SK-N-SH (cell line): ENCODE data around the gene ABCD2.

Experiments used
- CHD2 ChIP-seq: fragments of 150-350 bp; IDR thresholded peaks from 2 replicates; pipeline ENCODE4 v1.6.1; 2018; ENCODE audit warnings: low read length; ENCODE audit not compliant: partially characterized antibody
- EZH2phosphoT487 ChIP-seq: fragments of 200-600 bp; sonication (generic); IDR thresholded peaks from 2 replicates; pipeline ENCODE4 v1.6.1; 2017; ENCODE audit warnings: low read depth, mixed run types, mild to moderate bottlenecking, antibody characterized with exemption, moderate library complexity, borderline replicate concordance
- JUND ChIP-seq: IDR thresholded peaks from 2 replicates; pipeline ENCODE4 v1.4.0; 2012
- POLR2AphosphoS5 ChIP-seq: IDR thresholded peaks from 2 replicates; pipeline ENCODE4 v1.6.1; 2012; ENCODE audit warnings: low read depth, low read length
- RAD21 ChIP-seq: IDR thresholded peaks from 2 replicates; pipeline ENCODE4 v1.6.1; 2012; ENCODE audit warnings: mild to moderate bottlenecking, low read length
- TAF1 ChIP-seq: IDR thresholded peaks from 2 replicates; pipeline ENCODE4 v1.6.1; 2012; ENCODE audit warnings: low read depth, mild to moderate bottlenecking, low read length, moderate library complexity, borderline replicate concordance
- TCF12 ChIP-seq: IDR thresholded peaks from 2 replicates; pipeline ENCODE4 v1.4.0; 2012
- TF ChIP-seq, protein P1 (sequence below): fragments of 200-600 bp; sonication (generic); IDR thresholded peaks from 2 replicates; pipeline ENCODE4 v1.6.1; 2017; ENCODE audit warnings: antibody characterized with exemption, mild to moderate bottlenecking, moderate library complexity
- TF ChIP-seq, protein P2 (sequence below): fragments of 150-350 bp; IDR thresholded peaks from 2 replicates; pipeline ENCODE4 v1.6.1; 2017; ENCODE audit warnings: antibody characterized with exemption, low read length, low read depth, borderline replicate concordance
- TF ChIP-seq, protein P3 (sequence below): IDR thresholded peaks from 2 replicates; pipeline ENCODE4 v1.4.0; 2012; ENCODE audit warnings: low read depth, borderline replicate concordance
- TF ChIP-seq, protein P4 (sequence below): IDR thresholded peaks from 2 replicates; pipeline ENCODE4 v1.4.0; 2012; ENCODE audit warnings: low read depth

DNA sequence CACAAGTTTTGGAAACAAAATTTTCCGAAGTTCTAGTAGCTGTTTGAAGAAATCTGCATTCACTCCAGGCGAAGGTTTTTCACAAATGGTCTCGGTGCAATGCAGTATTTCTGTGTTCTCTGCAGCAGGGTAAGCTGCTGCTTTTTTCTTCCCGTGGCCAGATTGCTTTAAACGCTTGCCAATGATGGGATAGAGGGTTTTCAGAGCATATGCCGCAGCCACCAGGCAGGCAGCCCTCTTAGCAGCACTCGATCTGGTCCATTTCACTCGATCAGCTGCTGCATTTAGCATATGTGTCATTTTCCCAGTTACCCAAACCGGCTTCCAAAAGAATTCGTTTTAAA is 315 bp downstream of the ABCD2 start:
- TF ChIP-seq EZH2phosphoT487 (no peak), CHD2 (no peak), POLR2AphosphoS5 (no peak), RAD21 (no peak), JUND (no peak), TAF1 (no peak), TCF12 (no peak)
- TF ChIP-seq, protein P1, sequence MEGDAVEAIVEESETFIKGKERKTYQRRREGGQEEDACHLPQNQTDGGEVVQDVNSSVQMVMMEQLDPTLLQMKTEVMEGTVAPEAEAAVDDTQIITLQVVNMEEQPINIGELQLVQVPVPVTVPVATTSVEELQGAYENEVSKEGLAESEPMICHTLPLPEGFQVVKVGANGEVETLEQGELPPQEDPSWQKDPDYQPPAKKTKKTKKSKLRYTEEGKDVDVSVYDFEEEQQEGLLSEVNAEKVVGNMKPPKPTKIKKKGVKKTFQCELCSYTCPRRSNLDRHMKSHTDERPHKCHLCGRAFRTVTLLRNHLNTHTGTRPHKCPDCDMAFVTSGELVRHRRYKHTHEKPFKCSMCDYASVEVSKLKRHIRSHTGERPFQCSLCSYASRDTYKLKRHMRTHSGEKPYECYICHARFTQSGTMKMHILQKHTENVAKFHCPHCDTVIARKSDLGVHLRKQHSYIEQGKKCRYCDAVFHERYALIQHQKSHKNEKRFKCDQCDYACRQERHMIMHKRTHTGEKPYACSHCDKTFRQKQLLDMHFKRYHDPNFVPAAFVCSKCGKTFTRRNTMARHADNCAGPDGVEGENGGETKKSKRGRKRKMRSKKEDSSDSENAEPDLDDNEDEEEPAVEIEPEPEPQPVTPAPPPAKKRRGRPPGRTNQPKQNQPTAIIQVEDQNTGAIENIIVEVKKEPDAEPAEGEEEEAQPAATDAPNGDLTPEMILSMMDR: no peak
- TF ChIP-seq, protein P2, sequence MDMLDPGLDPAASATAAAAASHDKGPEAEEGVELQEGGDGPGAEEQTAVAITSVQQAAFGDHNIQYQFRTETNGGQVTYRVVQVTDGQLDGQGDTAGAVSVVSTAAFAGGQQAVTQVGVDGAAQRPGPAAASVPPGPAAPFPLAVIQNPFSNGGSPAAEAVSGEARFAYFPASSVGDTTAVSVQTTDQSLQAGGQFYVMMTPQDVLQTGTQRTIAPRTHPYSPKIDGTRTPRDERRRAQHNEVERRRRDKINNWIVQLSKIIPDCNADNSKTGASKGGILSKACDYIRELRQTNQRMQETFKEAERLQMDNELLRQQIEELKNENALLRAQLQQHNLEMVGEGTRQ: no peak
- TF ChIP-seq, protein P3, sequence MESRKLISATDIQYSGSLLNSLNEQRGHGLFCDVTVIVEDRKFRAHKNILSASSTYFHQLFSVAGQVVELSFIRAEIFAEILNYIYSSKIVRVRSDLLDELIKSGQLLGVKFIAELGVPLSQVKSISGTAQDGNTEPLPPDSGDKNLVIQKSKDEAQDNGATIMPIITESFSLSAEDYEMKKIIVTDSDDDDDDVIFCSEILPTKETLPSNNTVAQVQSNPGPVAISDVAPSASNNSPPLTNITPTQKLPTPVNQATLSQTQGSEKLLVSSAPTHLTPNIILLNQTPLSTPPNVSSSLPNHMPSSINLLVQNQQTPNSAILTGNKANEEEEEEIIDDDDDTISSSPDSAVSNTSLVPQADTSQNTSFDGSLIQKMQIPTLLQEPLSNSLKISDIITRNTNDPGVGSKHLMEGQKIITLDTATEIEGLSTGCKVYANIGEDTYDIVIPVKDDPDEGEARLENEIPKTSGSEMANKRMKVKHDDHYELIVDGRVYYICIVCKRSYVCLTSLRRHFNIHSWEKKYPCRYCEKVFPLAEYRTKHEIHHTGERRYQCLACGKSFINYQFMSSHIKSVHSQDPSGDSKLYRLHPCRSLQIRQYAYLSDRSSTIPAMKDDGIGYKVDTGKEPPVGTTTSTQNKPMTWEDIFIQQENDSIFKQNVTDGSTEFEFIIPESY: no peak
- TF ChIP-seq, protein P4, sequence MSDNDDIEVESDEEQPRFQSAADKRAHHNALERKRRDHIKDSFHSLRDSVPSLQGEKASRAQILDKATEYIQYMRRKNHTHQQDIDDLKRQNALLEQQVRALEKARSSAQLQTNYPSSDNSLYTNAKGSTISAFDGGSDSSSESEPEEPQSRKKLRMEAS: no peak
